T follicular helper cell (primary cell): ENCODE measurements around the gene PSME4.

ENCODE experiments used
- DNase-seq: peaks from one replicate; pipeline ENCODE4 v3.0.0-alpha.2; 2020; ENCODE audit warnings: low read depth
- total RNA-seq, 2 experiments: gene quantifications; one replicate each; lab custom pipeline; 2026; lab: John Stamatoyannopoulos, UW

Gene PSME4
- total RNA-seq = 71.3 to 73.7 reads per million in 2 experiments

GRCh38 chr2:53970724-53971602, at the start of gene PSME4:
Gene PSME4 (minus strand): TSS chr2:53970993. CDS start chr2:53970784, 209 bp downstream.
- DNase-seq = peak; percentile 92

GRCh38 chr2:54015798-54016699, 45.3 kb upstream of the PSME4 start:
- no peak for DNase-seq

- no peak for DNase-seq
Measured at GRCh38 chr2:54013996-54014395, 43.2 kb upstream of the PSME4 start.

- no peak for DNase-seq
Measured at GRCh38 chr2:54012538-54013141, 41.8 kb upstream of the PSME4 start.

- no peak for DNase-seq
Measured at GRCh38 chr2:54009549-54009948, 38.8 kb upstream of the PSME4 start.

- no peak for DNase-seq
Measured at GRCh38 chr2:54008439-54008838, 37.6 kb upstream of the PSME4 start.

GRCh38 chr2:54000524-54000923, 29.7 kb upstream of the PSME4 start:
- DNase-seq = no peak

GRCh38 chr2:54000122-54000521, 29.3 kb upstream of the PSME4 start:
- no peak for DNase-seq

- no peak for DNase-seq
Measured at GRCh38 chr2:53998834-53999233, 28.0 kb upstream of the PSME4 start.

- no peak for DNase-seq
Measured at GRCh38 chr2:53994818-53995808, 24.3 kb upstream of the PSME4 start.

GRCh38 chr2:53991948-53992347, 21.2 kb upstream of the PSME4 start:
- no peak for DNase-seq

- DNase-seq = no peak
Measured at GRCh38 chr2:53989210-53989862, 18.5 kb upstream of the PSME4 start.

- no peak for DNase-seq
Measured at GRCh38 chr2:53987336-53987921, 16.6 kb upstream of the PSME4 start.

- no peak for DNase-seq
Measured at GRCh38 chr2:53985646-53986045, 14.9 kb upstream of the PSME4 start.

- DNase-seq = no peak
Measured at GRCh38 chr2:53969968-53970723, 647 bp downstream of the PSME4 start.

GRCh38 chr2:53969285-53969967, 1.4 kb downstream of the PSME4 start:
- DNase-seq = no peak

- DNase-seq = no peak
Measured at GRCh38 chr2:53964987-53965687, 5.7 kb downstream of the PSME4 start.
